ENCODE data around the gene SF3B4. TPM values are rescaled to one million over a fixed set of nuclear protein-coding genes. Genes with fewer than 3 reads are reported as not detected.
"Not testable (repeated sequence)": the region's sequence is repeated elsewhere in the genome, so short reads cannot be mapped to it uniquely, and the experiment has no call there.

Gene SF3B4
- total RNA-seq, 1 donor from 2014 or later: 68.1 TPM

- no peak for TF ChIP-seq CTCF (IDR thresholded peaks at IDR 0.05)
- no peak overlapping the region for H3K4me3 Mint-ChIP-seq (ENCODE audit: unreplicated experiment)
- H3K27ac Mint-ChIP-seq (ENCODE audit: unreplicated experiment): no peak overlapping the region
- H3K36me3 Mint-ChIP-seq (ENCODE audit: unreplicated experiment): peaks cover 41% of the 10 kb centered on the region
- DNase-seq (ENCODE audit: extremely low spot score, unreplicated experiment): no peak
- no peaks in the 10 kb centered on the region for H3K4me1 Mint-ChIP-seq (ENCODE audit: unreplicated experiment)
- H3K9me3 Mint-ChIP-seq (ENCODE audit: unreplicated experiment): no peaks in the 10 kb centered on the region
- H3K27me3 Mint-ChIP-seq (ENCODE audit: unreplicated experiment): no peaks in the 10 kb centered on the region
Measured at GRCh38 chr1:149966405-149966804, 38.8 kb upstream of the SF3B4 start.

GRCh38 chr1:149965440-149965839 is 37.8 kb upstream of the SF3B4 start:
- Mint-ChIP-seq H3K4me1 (ENCODE audit: unreplicated experiment) (no peaks in the 10 kb centered on the region), H3K36me3 (ENCODE audit: unreplicated experiment) (peaks cover 38% of the 10 kb centered on the region), H3K27me3 (ENCODE audit: unreplicated experiment) (no peaks in the 10 kb centered on the region), H3K9me3 (ENCODE audit: unreplicated experiment) (no peaks in the 10 kb centered on the region), H3K27ac (ENCODE audit: unreplicated experiment) (no peak overlapping the region), H3K4me3 (ENCODE audit: unreplicated experiment) (no peak overlapping the region)
- DNase-seq (ENCODE audit: extremely low spot score, unreplicated experiment): no peak
- no peak for TF ChIP-seq CTCF (IDR thresholded peaks at IDR 0.05)

- H3K4me1 Mint-ChIP-seq (ENCODE audit: unreplicated experiment): no peaks in the 10 kb centered on the region
- H3K27ac Mint-ChIP-seq (ENCODE audit: unreplicated experiment): no peak overlapping the region
- no peak for DNase-seq (ENCODE audit: extremely low spot score, unreplicated experiment)
Measured at GRCh38 chr1:149963358-149963757, 35.8 kb upstream of the SF3B4 start.

GRCh38 chr1:149962736-149963135 is 35.1 kb upstream of the SF3B4 start:
- no peak overlapping the region for H3K4me3 Mint-ChIP-seq (ENCODE audit: unreplicated experiment)
- no peaks in the 10 kb centered on the region for H3K27me3 Mint-ChIP-seq (ENCODE audit: unreplicated experiment)
- H3K4me1 Mint-ChIP-seq (ENCODE audit: unreplicated experiment): no peaks in the 10 kb centered on the region
- TF ChIP-seq CTCF (IDR thresholded peaks at IDR 0.05): no peak
- DNase-seq (ENCODE audit: extremely low spot score, unreplicated experiment): no peak
- H3K36me3 Mint-ChIP-seq (ENCODE audit: unreplicated experiment): peaks cover 45% of the 10 kb centered on the region
- H3K9me3 Mint-ChIP-seq (ENCODE audit: unreplicated experiment): no peaks in the 10 kb centered on the region
- H3K27ac Mint-ChIP-seq (ENCODE audit: unreplicated experiment): peak overlapping the region; percentile 54

More at GRCh38 chr1:149963358-149963757, 35.8 kb upstream of the SF3B4 start:
- no peak for TF ChIP-seq CTCF (IDR thresholded peaks at IDR 0.05)
- H3K27me3 Mint-ChIP-seq (ENCODE audit: unreplicated experiment): no peaks in the 10 kb centered on the region
- H3K36me3 Mint-ChIP-seq (ENCODE audit: unreplicated experiment): peaks cover 43% of the 10 kb centered on the region
- H3K9me3 Mint-ChIP-seq (ENCODE audit: unreplicated experiment): no peaks in the 10 kb centered on the region
- no peak overlapping the region for H3K4me3 Mint-ChIP-seq (ENCODE audit: unreplicated experiment)

- Mint-ChIP-seq H3K27ac (ENCODE audit: unreplicated experiment) (peak overlapping the region; percentile 54), H3K4me3 (ENCODE audit: unreplicated experiment) (no peak overlapping the region), H3K9me3 (ENCODE audit: unreplicated experiment) (no peaks in the 10 kb centered on the region), H3K4me1 (ENCODE audit: unreplicated experiment) (no peaks in the 10 kb centered on the region), H3K36me3 (ENCODE audit: unreplicated experiment) (peaks cover 48% of the 10 kb centered on the region), H3K27me3 (ENCODE audit: unreplicated experiment) (no peaks in the 10 kb centered on the region)
- peak; percentile 84 for TF ChIP-seq CTCF (IDR thresholded peaks at IDR 0.05)
- DNase-seq (ENCODE audit: extremely low spot score, unreplicated experiment): no peak
Measured at GRCh38 chr1:149962039-149962647, 34.5 kb upstream of the SF3B4 start.

- H3K36me3 Mint-ChIP-seq (ENCODE audit: unreplicated experiment): peaks cover 48% of the 10 kb centered on the region
- not testable (repeated sequence) for H3K4me1 Mint-ChIP-seq (ENCODE audit: unreplicated experiment); DNase-seq (ENCODE audit: extremely low spot score, unreplicated experiment); H3K27ac Mint-ChIP-seq (ENCODE audit: unreplicated experiment); H3K4me3 Mint-ChIP-seq (ENCODE audit: unreplicated experiment); H3K27me3 Mint-ChIP-seq (ENCODE audit: unreplicated experiment)
- peaks cover 13% of the 10 kb centered on the region for H3K9me3 Mint-ChIP-seq (ENCODE audit: unreplicated experiment)
Measured at GRCh38 chr1:149957548-149957947, 29.9 kb upstream of the SF3B4 start.

Data from osteocyte (in vitro differentiated cells).